Myocyte (in vitro differentiated cells): ENCODE results near the gene PROK1. TPM values are rescaled to one million over a fixed set of nuclear protein-coding genes. Genes with fewer than 3 reads are reported as not detected.
A peak's percentile ranks its signal among the peaks of the same experiment; 100 is the strongest.
"Not testable (repeated sequence)": the region's sequence is repeated elsewhere in the genome, so short reads cannot be mapped to it uniquely, and the experiment has no call there.

ENCODE experiments used
- DNase-seq: peaks from one replicate; pipeline ENCODE4 v3.0.0-alpha.2; 2012; ENCODE audit warnings: low read depth
- total RNA-seq: library from RNA; depleted of rRNA; stranded (reverse); fragments of >200 nt; gene quantifications from 2 replicates; pipeline ENCODE4 v1.2.3, GENCODE V29; 2014

The PROK1 gene
- total RNA-seq, 1 donor from 2014 or later: not detected

DNA sequence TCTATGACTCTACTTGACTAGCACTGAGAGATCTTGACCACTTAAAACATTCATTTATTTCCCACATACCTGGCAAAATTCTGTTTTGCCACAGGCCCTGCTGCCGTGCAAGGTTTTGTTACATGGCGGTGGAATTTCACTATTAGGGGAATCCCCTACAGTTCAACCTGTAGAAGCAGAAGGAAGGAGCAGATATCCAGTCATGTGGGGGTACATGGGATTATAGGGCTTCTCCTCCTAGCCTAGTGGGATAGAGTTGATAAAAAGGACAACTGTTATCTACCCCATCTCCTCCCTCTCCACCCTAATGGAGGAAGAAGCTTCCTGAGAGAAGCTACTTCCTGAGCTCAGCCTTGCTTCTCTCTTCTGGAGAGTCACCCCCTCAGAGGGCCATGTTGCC is 17.7 kb upstream of the PROK1 start:
- DNase-seq: no peak

DNA sequence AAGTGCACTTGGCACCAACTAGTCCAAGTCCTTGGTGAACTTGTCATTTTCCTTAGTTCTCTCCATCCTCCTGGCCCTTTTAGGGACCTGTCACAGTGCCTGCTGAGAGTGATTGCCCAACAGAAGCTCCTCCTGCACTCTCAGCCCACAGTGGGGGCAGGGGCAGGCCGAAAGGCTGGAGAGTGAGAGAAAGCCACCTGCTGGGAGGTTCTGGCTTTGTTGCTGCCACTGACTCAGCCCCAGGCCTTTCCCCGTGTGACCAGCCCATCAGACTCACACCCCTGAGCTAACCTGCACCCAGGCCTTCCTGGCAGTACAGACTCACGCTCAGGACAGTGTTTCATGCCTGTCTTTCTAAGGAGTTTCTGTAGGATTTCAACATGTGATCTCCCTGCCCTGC is 17.1 kb upstream of the PROK1 start:
- DNase-seq: peak; percentile 33

DNA sequence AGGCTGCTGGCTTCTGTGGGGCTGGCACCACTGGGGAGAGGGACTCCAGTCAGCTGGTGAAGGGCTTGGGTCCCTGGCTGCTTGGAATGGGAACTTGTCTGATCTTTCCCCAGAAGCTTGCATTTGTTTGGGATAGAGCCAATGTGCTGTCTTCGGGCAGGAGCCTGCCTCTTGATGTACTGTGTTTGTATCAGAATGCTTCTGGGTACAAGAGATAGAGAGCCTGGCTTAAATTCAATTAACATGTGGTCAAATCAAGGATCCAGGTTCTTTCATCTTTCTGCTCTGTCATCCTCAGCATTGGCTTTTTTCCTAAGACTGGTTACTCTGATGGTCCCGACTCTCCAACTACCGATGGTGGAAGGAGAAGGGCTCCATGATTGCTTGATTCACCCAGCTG is 16.0 kb upstream of the PROK1 start:
- DNase-seq: no peak

DNA sequence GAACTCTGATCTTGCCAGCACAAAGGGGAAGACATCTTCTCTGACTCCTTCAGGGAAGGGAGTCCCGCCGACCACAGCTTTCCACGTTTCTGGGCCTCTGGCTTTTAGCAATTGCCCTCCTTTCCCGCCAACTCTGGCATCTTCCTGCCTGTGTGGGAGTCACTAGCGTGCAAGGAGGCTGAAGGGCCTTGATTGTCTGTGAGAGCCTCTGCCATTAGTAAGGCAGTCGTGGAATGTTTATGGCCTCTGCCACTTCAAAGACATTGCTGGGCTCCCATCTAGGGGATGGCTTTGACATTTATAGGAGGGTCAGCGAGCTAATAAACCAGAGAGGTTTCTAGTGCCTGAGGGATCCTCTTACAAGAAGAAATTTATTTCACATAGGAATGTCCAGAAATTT is 14.3 kb upstream of the PROK1 start:
- no peak for DNase-seq

DNA sequence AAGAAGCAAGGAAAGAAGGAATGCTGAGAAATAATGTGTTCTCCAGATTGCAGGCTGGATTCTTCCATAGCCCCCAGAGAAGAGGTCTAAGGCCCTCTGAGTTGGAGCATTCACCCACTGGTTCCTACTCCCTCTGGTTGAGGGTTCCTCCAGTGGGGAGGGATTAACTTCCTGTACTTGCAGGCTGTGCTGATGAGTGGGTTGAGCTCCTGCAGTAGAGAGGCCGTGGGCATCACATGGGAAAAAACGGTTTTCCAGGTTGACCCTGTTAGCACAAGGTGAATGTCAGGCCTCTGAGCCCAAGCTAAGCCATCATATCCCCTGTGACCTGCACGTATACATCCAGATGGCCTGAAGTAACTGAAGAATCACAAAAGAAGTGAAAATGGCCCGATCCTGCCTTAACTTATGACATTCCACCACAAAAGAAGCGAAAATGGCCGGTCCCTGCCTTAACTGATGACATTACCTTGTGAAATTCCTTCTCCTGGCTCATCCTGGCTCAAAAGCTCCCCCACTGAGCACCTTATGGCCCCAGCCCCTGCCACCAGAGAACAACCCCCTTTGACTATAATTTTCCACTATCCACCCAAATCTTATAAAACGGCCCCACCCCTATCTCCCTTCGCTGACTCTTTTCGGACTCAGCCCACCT is 13.2 kb upstream of the PROK1 start:
- not testable (repeated sequence) for DNase-seq

DNA sequence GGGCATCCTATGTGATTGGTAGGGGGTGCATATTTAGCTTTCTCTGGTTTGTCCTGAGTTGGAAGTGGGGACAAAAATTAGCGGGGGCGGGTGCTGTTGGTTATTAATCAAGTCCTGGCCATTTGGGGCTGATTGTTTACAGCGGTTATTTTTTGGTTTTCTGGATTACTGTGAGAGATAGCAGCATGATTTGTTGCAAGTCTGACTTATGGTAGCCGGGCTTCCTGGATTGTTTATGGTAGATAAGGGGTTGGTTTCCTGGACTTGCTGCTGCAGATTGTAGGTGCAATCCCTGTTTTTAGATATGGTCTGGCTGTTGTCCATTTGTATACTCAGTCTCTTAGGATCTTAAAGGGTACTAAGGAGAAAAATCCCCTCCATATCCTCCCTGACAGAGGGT is 12.1 kb upstream of the PROK1 start:
- DNase-seq: no peak

DNA sequence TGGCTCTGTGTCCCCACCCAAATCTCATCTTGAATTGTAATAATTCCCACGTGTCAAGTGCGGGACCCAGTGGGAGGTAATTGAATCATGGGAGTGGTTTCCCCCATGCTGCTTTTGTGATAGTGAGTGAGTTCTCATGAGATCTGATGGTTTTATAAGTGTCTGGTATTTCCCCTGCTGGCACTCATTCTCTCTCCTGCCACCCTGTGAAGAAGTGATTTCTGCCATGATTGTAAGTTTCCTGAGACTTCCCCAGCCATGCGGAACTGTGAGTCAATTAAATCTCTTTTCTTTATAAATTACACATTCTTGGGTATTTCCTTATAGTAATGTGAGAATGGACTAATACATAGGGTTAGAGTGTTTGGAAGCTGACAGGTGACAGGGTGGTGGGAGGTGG is 11.1 kb upstream of the PROK1 start:
- not testable (repeated sequence) for DNase-seq

DNA sequence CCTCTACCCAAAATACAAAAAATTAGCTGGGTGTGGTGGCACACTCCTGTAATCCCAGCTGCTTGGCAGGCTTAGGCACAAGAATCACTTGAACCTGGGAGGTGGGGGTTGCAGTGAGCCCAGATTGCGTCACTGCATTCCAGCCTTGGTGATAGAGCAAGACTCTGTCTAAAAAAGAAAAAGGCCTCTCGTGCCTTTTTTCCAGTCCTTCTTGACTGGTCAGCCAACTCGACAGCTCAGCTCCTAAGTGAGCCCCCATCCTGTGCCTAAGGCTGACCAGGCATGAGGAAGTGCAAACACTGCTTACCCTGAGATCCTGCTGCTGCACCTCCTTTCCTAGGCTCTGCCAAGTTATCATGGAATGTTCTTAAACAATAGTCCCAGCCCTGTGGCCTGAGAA is 10.1 kb upstream of the PROK1 start:
- DNase-seq: no peak

DNA sequence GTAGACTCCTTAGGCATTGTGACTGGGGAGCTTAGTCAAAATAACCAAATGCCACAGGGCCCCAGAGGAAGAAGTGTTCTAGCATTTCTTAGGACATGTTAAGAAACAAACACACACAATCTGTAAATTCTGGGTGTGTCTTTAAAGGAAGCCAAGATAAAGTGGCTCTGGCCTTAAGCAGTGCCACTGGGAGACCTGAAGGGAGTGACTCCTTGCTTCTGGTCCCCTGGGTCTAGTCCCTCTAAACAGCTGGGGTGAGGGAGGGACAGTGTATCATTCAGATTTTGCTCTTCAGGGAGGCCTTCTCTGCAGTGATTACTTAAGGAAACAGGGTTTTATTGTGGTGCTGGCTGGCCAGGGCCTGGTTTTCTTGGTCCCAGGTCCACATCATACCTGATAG is 9.1 kb upstream of the PROK1 start:
- DNase-seq: no peak

DNA sequence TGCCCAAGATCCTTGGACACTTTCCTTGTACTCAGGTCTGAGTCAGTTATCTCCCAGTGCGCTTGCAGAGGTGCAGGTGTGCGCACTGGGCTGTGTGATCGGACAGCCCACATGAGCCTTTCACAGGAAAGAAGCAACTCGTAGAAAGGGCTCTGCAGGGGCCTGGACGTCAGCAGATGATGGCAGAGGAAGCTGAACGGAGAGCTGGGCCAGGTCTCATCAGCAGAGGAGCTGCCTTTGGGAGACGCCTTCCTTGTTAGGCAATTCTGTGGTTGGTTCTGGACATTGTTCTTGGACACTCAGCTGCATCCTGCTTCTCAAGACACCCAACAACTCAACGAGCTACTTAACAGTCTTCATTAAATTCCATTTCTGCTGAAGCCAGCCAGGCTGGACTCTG is 7.5 kb upstream of the PROK1 start:
- no peak for DNase-seq

DNA sequence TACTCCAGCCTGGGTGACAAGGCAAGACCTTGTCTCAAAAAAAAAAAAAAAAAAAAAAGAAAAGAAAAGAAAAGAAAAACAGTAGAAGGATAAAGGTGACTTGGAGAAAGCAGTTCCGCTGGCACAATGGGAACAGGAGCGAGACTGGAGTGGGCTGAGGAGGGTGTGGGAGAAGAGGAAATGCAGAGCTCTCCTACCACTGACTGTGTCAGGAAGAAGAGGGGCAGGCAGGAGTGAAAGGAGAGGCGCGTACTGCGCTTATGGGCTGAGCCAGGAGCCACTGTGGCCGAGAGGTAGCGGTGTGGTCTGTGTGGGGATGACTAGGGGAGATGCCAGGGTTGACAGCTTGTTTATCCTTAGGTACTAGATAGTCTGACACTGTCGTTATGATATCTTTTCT is 6.4 kb upstream of the PROK1 start:
- no peak for DNase-seq

DNA sequence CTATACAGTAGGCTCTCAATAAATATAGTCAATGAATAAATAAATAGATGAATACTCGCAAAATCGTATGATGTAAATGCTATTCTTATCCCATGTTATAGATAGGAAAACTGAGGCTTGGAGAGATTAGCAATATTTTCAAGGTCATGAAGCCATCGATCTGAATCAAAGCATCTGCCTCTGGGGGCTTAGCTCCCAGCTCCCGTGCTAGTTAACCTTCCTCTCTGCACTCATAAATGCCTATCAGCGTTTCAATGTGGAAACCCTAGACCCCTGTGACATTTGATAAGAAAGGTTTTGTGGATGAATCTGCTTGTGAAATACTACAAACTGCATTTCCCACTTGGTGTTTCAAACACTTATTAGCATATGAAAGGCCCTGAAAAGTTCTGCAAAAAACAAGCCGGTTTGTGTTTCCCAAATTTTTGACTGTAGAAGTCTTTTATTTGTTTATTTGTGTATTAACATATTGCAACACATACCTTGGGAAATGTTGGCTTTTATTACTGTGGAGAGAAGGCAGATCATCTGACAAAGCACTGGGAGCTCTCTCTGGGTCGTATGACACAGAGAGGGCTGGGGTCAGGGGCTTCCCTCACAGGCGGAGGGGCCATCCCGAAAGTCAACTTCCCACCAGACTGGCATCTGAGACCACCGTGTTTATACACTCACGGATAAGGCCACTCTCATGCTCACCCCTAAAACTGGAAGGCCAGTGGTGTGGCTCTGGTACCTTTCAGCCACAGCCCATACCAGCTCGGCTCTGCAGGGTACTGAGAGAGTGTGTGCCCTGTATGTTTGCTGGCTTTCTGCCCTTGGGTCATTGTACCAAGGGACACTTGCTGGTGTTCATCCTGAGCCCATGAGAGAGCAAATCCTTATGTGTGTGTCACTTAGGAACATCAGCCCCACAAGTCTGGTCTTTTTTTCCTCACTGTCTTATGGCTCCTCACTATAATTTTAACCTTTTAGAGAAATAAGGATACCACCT is 993 bp upstream of the PROK1 start:
- DNase-seq: no peak

DNA sequence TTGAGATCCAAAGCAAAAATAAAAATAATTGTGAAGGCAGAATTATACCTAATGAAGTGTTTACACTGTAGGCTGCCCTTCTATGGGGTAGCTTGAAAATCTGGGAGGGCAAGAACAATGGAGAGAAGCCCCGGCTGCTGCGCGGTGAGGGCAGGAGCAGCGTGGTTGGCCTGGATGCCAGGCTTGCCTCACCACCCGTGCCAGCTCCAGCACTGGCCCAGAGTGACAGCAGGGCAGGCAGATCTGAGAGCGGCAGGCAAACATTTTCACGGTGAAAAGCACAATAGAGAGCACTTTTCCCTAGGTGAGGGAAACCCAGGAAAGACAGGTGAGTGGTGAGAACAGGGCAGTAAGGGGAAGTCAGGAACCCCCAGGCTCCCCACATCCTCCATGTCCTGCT is 1.4 kb downstream of the PROK1 start:
- DNase-seq: peak; percentile 62

DNA sequence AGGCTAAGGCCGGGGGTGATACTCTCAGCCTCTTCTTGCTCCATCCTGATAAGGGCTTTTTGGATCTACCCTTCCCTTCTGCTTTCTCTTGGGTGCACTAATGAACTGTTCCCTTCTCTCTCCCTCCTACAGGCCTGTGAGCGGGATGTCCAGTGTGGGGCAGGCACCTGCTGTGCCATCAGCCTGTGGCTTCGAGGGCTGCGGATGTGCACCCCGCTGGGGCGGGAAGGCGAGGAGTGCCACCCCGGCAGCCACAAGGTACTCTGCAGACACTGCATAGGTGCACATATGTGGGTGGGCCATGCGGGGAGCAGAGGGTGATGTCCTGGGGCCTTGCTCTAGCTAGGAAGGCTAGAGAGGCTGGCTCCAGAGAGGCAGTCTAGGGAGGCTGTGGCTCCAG is 2.9 kb downstream of the PROK1 start:
- no peak for DNase-seq

DNA sequence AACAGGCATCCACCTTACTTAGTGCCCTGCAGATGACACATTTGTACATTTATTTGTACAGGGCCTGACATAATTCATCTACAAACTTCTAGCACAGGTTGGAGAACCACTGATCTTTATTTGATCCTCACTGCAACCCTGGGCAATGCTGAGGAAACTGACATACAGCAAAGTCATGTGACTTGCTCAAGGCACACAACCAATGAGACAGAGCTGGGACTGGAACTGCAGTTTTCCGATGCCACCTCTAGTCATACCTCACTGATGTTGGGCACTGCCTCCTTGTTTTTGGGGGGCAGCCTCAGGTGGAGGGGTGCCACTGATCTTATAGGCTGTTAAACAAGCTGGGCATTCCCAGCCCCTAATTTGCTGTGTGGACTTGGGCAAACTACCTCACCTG is 3.4 kb downstream of the PROK1 start:
- DNase-seq: no peak

DNA sequence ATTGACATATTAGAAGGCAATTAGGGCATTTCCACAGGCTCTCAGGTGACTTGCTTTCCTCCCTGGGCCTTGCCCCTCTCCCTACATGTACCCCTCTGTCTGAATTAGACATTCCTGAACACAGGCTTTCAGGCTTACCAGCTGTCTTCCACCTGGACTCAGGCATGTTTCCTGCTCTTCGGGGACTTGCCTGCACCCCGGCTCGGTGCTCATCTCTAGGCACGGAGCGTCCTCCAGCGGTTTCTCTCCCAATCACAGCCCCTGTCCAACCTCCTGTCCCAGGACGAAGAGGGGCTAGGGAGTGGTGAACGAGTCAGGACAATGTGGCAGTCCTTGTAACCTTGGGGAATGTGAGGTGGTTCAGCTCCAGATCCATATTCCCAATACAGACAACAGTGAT is 4.2 kb downstream of the PROK1 start:
- no peak for DNase-seq

DNA sequence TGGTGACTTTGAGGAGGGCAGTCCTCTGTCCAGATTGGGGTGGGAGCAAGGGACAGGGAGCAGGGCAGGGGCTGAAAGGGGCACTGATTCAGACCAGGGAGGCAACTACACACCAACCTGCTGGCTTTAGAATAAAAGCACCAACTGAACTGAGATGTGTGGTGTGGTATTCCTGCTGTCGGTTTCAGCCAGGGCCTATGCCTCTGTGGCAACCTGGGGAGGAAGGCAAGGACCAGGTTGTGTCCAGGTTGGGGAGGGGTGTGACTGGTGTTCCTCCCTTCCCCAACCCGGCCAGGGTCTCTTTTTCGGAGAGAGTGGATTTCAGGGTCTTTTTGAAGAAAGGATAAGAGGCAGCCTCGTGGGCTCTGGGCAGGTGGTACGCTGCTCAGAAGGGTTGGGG is 6.3 kb downstream of the PROK1 start:
- no peak for DNase-seq

DNA sequence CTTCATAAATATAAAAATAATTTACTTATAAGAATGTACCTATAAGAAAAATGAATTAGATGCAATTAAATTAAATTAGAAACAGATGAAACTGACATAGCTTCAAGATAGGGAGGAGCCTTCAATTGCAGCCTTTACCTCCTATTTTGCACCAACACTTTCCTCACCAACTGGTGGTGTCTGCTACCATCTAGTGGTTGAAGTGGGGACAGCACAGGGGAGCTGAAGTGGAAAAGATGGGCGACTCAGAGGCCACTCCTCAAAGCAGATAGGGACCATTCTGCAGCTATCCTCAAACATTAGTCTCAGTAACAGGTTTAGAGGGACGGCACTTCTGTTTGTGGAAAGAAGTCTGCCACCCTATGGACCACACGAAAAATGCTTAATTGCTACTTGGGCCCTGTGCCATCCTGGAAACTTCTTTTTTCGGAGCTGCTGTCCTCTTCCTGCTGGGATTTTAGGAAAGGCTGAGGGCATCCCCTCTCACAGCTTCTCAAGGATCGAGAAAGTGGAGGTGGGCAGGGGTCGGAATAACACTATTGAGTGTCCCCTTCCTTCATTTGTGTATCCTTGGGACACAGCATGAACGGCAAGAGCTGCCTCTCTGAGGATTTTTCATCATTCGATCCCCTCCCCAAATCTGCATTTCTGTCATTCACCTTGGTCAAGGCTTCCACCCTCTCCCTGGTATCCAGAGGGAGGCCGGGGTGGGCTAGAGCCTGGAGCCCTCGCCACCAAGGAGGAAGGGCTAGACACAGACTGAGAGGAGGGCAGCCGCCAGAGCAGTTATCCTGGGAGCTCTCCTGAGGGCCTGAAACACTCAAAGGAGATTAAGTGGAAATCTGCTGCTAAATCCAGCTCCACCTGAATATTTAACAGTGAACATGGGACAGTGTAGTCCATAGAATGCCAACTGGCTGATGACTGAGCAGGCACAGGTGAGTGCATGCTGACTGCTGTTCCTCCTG is 9.6 kb downstream of the PROK1 start:
- peak; percentile 87 for DNase-seq

DNA sequence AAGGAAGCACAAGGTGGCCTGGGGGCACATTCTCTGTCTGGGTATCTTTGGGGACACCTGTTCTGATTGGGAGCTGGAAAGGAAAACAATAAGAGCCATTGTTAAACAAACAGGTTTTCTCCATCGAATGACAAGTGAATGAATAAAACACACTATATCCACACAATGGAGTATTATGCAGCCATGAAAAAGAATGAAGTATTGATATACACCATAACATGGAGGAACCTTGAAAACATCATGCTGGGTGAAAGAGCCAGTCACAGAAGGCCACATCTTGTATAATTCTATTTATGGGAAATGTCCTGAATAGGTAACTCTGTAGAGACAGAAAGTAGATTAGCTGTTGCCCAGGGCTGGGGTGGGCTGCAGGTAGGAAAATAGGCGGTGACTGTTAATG is 11.1 kb downstream of the PROK1 start:
- DNase-seq: no peak

DNA sequence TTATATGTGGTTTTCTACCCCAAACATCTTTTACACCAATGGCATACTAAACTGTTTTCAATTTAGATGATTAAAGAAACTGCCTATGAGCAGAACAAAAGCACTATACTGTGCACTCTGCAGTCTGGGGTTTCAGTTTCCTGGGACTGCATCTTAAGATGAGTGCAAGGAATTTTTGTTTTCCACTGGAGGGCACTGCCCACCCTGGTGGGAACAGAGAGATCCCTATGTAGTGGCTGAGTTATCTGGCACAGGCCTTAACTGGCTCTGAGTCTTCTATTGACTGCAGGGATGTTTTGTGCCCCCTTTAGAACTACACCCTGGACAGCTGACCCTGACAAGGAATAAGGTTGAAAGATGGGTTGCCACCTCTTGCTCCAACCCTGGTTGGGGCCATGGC is 12.0 kb downstream of the PROK1 start:
- DNase-seq: no peak

DNA sequence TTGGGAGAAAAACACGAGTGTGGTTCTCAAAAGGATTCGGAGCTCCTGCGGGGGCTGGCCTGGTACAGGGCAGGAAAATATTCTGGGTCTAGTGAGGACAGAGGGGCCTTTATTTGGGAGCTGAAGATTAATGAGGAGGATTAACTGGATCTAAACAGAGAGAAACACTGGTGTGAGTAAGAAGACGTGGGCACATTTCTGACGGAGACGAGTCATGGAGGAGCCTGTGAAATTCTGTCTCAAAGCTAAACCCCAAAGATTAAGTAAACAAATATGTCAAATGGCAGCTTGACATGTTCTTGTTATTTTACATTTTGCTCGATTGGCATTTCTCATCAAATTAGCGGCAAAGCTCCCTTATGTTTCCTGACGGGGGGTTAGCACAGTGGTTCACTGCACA is 12.8 kb downstream of the PROK1 start:
- no peak for DNase-seq

DNA sequence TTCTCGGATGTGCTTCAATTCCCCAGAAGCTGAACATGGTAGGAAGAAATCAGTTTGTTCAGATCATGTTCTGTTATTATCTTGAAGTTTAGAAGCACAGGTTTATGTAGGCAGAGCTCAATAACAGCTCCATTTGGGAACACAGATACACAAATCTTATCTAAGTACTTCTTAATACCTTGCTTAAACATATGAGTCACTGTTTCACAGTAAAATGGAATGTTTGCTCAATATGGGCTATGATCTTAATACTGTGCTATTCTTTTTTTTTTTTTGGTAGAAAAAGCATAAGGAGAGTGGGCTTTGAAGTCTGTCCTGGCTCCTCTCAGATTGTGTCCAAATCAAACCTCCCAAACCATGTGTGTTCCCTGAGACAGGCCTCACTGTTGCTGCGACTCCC is 13.4 kb downstream of the PROK1 start:
- no peak for DNase-seq
